ENCODE measurements around the gene RAB1A. TPM values are rescaled to one million over a fixed set of nuclear protein-coding genes. Genes with fewer than 3 reads are reported as not detected.

RAB1A gene
- total RNA-seq, 1 experiment from 2014 or later: 207 TPM

GRCh38 chr2:65064728-65065552, 65.0 kb downstream of the RAB1A start:
- Mint-ChIP-seq H3K4me1 (ENCODE audit: low read depth, unreplicated experiment) (no peaks in the 10 kb centered on the region), H3K27me3 (ENCODE audit: insufficient read depth, unreplicated experiment) (no peaks in the 10 kb centered on the region), H3K4me3 (ENCODE audit: unreplicated experiment) (no peak overlapping the region), H3K9me3 (ENCODE audit: unreplicated experiment) (no peaks in the 10 kb centered on the region), H3K27ac (ENCODE audit: unreplicated experiment) (no peak overlapping the region), H3K36me3 (ENCODE audit: insufficient read depth, unreplicated experiment) (peaks cover 21% of the 10 kb centered on the region)
- Histone ChIP-seq H3K9me3 (no peaks in the 10 kb centered on the region), H3K36me3 (ENCODE audit: control insufficient read depth, insufficient read depth, low read length) (peaks cover 4% of the 10 kb centered on the region), H3K4me1 (peaks cover 5% of the 10 kb centered on the region; the same call in 1 of the 2 replicates), H3K27me3 (replicated peaks; ENCODE audit: control insufficient read depth, insufficient read depth, low read length) (no peaks in the 10 kb centered on the region), H3K4me3 (ENCODE audit: low read depth, low read length) (no peak overlapping the region)
- intact Hi-C loops (cut with micrococcal nuclease; ENCODE audit: unreplicated experiment): loop anchor here (1.0 kb wide), 2 partner anchors 122 to 508 kb away; no protein-coding TSS in a partner anchor
- CTCF ChIA-PET: interaction anchor here (0.6 to 2.1 kb wide), 10 partner anchors 9 to 1010 kb away, joined by 3 to 27 read pairs (median 4); partner anchors contain the start of genes CEP68 and RAB1A
- POLR2A ChIA-PET: interaction anchor here (0.8 to 1.2 kb wide), 2 partner anchors 9 to 163 kb away, joined by 3 to 8 read pairs; partner anchors contain the start of genes ACTR2 and CEP68
- TF ChIP-seq CTCF (IDR thresholded peaks at IDR 0.05; ENCODE audit: insufficient read depth in 1 of 2, low read depth in 1 of 2, low read length in 1 of 2, severe bottlenecking in 1 of 2, unreplicated experiment in 1 of 2): peak; percentile 47 to 82
- peak in 1 of 2 experiments; percentile 42 for DNase-seq
- BruUV-seq (replicated peaks): no TSS peak

GRCh38 chr2:65062843-65063825, 66.8 kb downstream of the RAB1A start:
- no peak for TF ChIP-seq CTCF (IDR thresholded peaks at IDR 0.05; ENCODE audit: insufficient read depth in 1 of 2, low read depth in 1 of 2, low read length in 1 of 2, severe bottlenecking in 1 of 2, unreplicated experiment in 1 of 2)
- peaks cover 5% of the 10 kb centered on the region; the same call in 1 of the 2 replicates for H3K4me1 ChIP-seq
- Mint-ChIP-seq H3K4me1 (ENCODE audit: low read depth, unreplicated experiment) (no peaks in the 10 kb centered on the region), H3K27me3 (ENCODE audit: insufficient read depth, unreplicated experiment) (no peaks in the 10 kb centered on the region), H3K9me3 (ENCODE audit: unreplicated experiment) (no peaks in the 10 kb centered on the region), H3K4me3 (ENCODE audit: unreplicated experiment) (no peak overlapping the region), H3K27ac (ENCODE audit: unreplicated experiment) (no peak overlapping the region), H3K36me3 (ENCODE audit: insufficient read depth, unreplicated experiment) (peaks cover 7% of the 10 kb centered on the region)
- H3K9me3 ChIP-seq: no peaks in the 10 kb centered on the region
- H3K36me3 ChIP-seq (ENCODE audit: control insufficient read depth, insufficient read depth, low read length): no peaks in the 10 kb centered on the region; the same call in 1 of the 2 replicates
- POLR2A ChIA-PET: no interaction called here
- H3K4me3 ChIP-seq (ENCODE audit: low read depth, low read length): no peak overlapping the region
- H3K27me3 ChIP-seq (replicated peaks; ENCODE audit: control insufficient read depth, insufficient read depth, low read length): no peaks in the 10 kb centered on the region
- intact Hi-C loops (cut with micrococcal nuclease; ENCODE audit: unreplicated experiment): no loop called here
- CTCF ChIA-PET: interaction anchor here (0.7 kb wide), 1 partner anchor 155 kb away, joined by 4 read pairs; no protein-coding TSS in a partner anchor
- no TSS peak for BruUV-seq (replicated peaks)
- no peak for DNase-seq

- BruUV-seq (replicated peaks): no TSS peak
- Histone ChIP-seq H3K4me3 (ENCODE audit: low read depth, low read length) (no peak overlapping the region), H3K9me3 (no peaks in the 10 kb centered on the region), H3K36me3 (ENCODE audit: control insufficient read depth, insufficient read depth, low read length) (no peaks in the 10 kb centered on the region; the same call in 1 of the 2 replicates), H3K27me3 (replicated peaks; ENCODE audit: control insufficient read depth, insufficient read depth, low read length) (no peaks in the 10 kb centered on the region), H3K4me1 (peaks cover 14% of the 10 kb centered on the region; the same call in 1 of the 2 replicates)
- no peak overlapping the region for H3K4me3 Mint-ChIP-seq (ENCODE audit: unreplicated experiment)
- DNase-seq: no peak
- no peak for TF ChIP-seq CTCF (IDR thresholded peaks at IDR 0.05; ENCODE audit: insufficient read depth in 1 of 2, low read depth in 1 of 2, low read length in 1 of 2, severe bottlenecking in 1 of 2, unreplicated experiment in 1 of 2)
- H3K27ac Mint-ChIP-seq (ENCODE audit: unreplicated experiment): no peak overlapping the region
- H3K27me3 Mint-ChIP-seq (ENCODE audit: insufficient read depth, unreplicated experiment): no peaks in the 10 kb centered on the region
- H3K9me3 Mint-ChIP-seq (ENCODE audit: unreplicated experiment): no peaks in the 10 kb centered on the region
- H3K36me3 Mint-ChIP-seq (ENCODE audit: insufficient read depth, unreplicated experiment): peaks cover 5% of the 10 kb centered on the region
- H3K4me1 Mint-ChIP-seq (ENCODE audit: low read depth, unreplicated experiment): peaks cover 8% of the 10 kb centered on the region
- intact Hi-C loops (cut with micrococcal nuclease; ENCODE audit: unreplicated experiment): no loop called here
- CTCF ChIA-PET: no interaction called here
- POLR2A ChIA-PET: no interaction called here
Observed at GRCh38 chr2:65061910-65062339, 68.0 kb downstream of the RAB1A start.

Measured in Caco-2 (cell line).